ENCODE data around the gene MGRN1. TPM values are rescaled to one million over a fixed set of nuclear protein-coding genes. Genes with fewer than 3 reads are reported as not detected.
"Not testable (repeated sequence)": the region's sequence is repeated elsewhere in the genome, so short reads cannot be mapped to it uniquely, and the experiment has no call there.

MGRN1 gene
- total RNA-seq, 1 donor from 2014 or later: 16.2 TPM

GRCh38 chr16:4737545-4737944 is 112.9 kb downstream of the MGRN1 start:
- no peak overlapping the region for H3K27ac ChIP-seq (ENCODE audit: low read depth, low read length)
- peaks cover 0 to 3% (median 0%) of the 10 kb centered on the region in 3 donors for H3K27me3 ChIP-seq (ENCODE audit: control insufficient read depth in 3 of 3, insufficient read depth in 3 of 3, low read length in 3 of 3)
- H3K9ac ChIP-seq (ENCODE audit: low read depth in 1 of 3, low read length in 3 of 3): no peak overlapping the region
- peaks cover 6 to 20% (median 8%) of the 10 kb centered on the region in 3 donors for H3K4me1 ChIP-seq (ENCODE audit: control insufficient read depth in 3 of 3, insufficient read depth in 3 of 3, low read length in 3 of 3)
- no peak overlapping the region for H3K4me3 ChIP-seq (ENCODE audit: low read length in 3 of 3)
- no peaks in the 10 kb centered on the region for H3K36me3 ChIP-seq (ENCODE audit: control insufficient read depth in 3 of 3, insufficient read depth in 3 of 3, low read length in 3 of 3)
- no peaks in the 10 kb centered on the region for H3K9me3 ChIP-seq (ENCODE audit: control insufficient read depth in 3 of 3, low read length in 3 of 3)

GRCh38 chr16:4738370-4738769 is 113.7 kb downstream of the MGRN1 start:
- not testable (repeated sequence) for H3K27me3 ChIP-seq (ENCODE audit: control insufficient read depth in 3 of 3, insufficient read depth in 3 of 3, low read length in 3 of 3); H3K9ac ChIP-seq (ENCODE audit: low read depth in 1 of 3, low read length in 3 of 3); H3K27ac ChIP-seq (ENCODE audit: low read depth, low read length); H3K36me3 ChIP-seq (ENCODE audit: control insufficient read depth in 3 of 3, insufficient read depth in 3 of 3, low read length in 3 of 3); H3K9me3 ChIP-seq (ENCODE audit: control insufficient read depth in 3 of 3, low read length in 3 of 3); H3K4me3 ChIP-seq (ENCODE audit: low read length in 3 of 3)
- H3K4me1 ChIP-seq (ENCODE audit: control insufficient read depth in 3 of 3, insufficient read depth in 3 of 3, low read length in 3 of 3): peaks cover 7 to 20% (median 12%) of the 10 kb centered on the region in 3 donors

Small RNAs within 50 kb of the gene (small RNA-seq; reads per million reads assigned to genes)
- gene MIR6769A: not detected
- not detected for gene RN7SL850P

Other genes starting within 250 kb of the MGRN1 start
- gene CORO7, start 208.2 kb upstream of the MGRN1 start, total RNA-seq: 14.6 TPM
- 35.5 TPM for gene DNAJA3, start 199.0 kb upstream of the MGRN1 start, total RNA-seq
- gene NMRAL1, start 150.2 kb upstream of the MGRN1 start, total RNA-seq: 14.1 TPM
- gene HMOX2, start 148.4 kb upstream of the MGRN1 start, total RNA-seq: 31.8 TPM
- 7.8 TPM for gene CDIP1, start 86.1 kb upstream of the MGRN1 start, total RNA-seq
- 0.52 TPM for gene C16orf96, start 68.5 kb upstream of the MGRN1 start, total RNA-seq
- 1.0 TPM for gene UBALD1, start 9.9 kb upstream of the MGRN1 start, total RNA-seq
- gene NUDT16L1, start 68.7 kb downstream of the MGRN1 start, total RNA-seq: 28.2 TPM
- 15.1 TPM for gene ANKS3, start 109.4 kb downstream of the MGRN1 start, total RNA-seq
- 0.52 TPM for gene DNAAF8, start 109.7 kb downstream of the MGRN1 start, total RNA-seq
- gene ZNF500, start 142.3 kb downstream of the MGRN1 start, total RNA-seq: 6.8 TPM
- gene SEPTIN12, start 163.5 kb downstream of the MGRN1 start, total RNA-seq: not detected
- gene SMIM22, start 170.5 kb downstream of the MGRN1 start, total RNA-seq: not detected
- 13.0 TPM for gene ROGDI, start 177.8 kb downstream of the MGRN1 start, total RNA-seq
- gene GLYR1, start 222.5 kb downstream of the MGRN1 start, total RNA-seq: 25.1 TPM
- 11.0 TPM for gene UBN1, start 222.7 kb downstream of the MGRN1 start, total RNA-seq

Data from skeletal muscle tissue (tissue), 5 donors.